HepG2 (cell line): ENCODE measurements around the gene PCSK6. TPM values are rescaled to one million over a fixed set of nuclear protein-coding genes. Genes with fewer than 3 reads are reported as not detected.

Experiments used
- ATF5 ChIP-seq: sonication (generic); formaldehyde crosslinking; IDR thresholded peaks from 2 replicates; pipeline ENCODE4 v1.4.0; 2020; ENCODE audit warnings: mild to moderate bottlenecking, low read depth, missing genetic modification reagents
- CHD2 ChIP-seq: IDR thresholded peaks from 2 replicates; pipeline ENCODE4 v1.6.1; 2011; ENCODE audit warnings: low read depth, low read length, improper control_type of control experiment
- GRHL1 ChIP-seq: sonication (generic); formaldehyde crosslinking; conservative IDR thresholded peaks from 2 replicates; pipeline ENCODE4 v1.8.0; 2022; ENCODE audit warnings: missing genetic modification reagents
- HIC2 ChIP-seq: sonication (generic); formaldehyde crosslinking; IDR thresholded peaks from 2 replicates; pipeline ENCODE4 v1.9.0; 2022; ENCODE audit warnings: low read depth, missing genetic modification reagents
- KDM3A ChIP-seq: IDR thresholded peaks from 2 replicates; pipeline ENCODE4 v1.6.1; 2018; ENCODE audit warnings: low read depth, missing compliant biosample characterization
- MTA1 ChIP-seq: sonication (generic); formaldehyde crosslinking; IDR thresholded peaks from 2 replicates; pipeline ENCODE4 v1.4.0; 2020; ENCODE audit warnings: missing genetic modification reagents, mild to moderate bottlenecking, borderline replicate concordance
- SUZ12 ChIP-seq: fragments of 150-350 bp; IDR thresholded peaks from 2 replicates; pipeline ENCODE4 v1.6.1; 2014; ENCODE audit warnings: low read depth, low read length
- XBP1 ChIP-seq: sonication (generic); formaldehyde crosslinking; IDR thresholded peaks from 2 replicates; pipeline ENCODE4 v1.5.0; 2020; ENCODE audit warnings: missing genetic modification reagents
- ZFP36L1 ChIP-seq: sonication (generic); formaldehyde crosslinking; IDR thresholded peaks from 2 replicates; pipeline ENCODE4 v1.8.0; 2022; ENCODE audit warnings: mild to moderate bottlenecking, missing genetic modification reagents, moderate library complexity
- ZNF296 ChIP-seq: sonication (generic); formaldehyde crosslinking; conservative IDR thresholded peaks from 2 replicates; pipeline ENCODE4 v1.5.0; 2020; ENCODE audit warnings: mild to moderate bottlenecking, missing genetic modification reagents
- ZNF331 ChIP-seq: sonication (generic); formaldehyde crosslinking; IDR thresholded peaks from 2 replicates; pipeline ENCODE4 v1.4.0; 2020; ENCODE audit warnings: missing genetic modification reagents
- ZNF335 ChIP-seq: sonication (generic); formaldehyde crosslinking; IDR thresholded peaks from 2 replicates; pipeline ENCODE4 v1.4.0; 2020; ENCODE audit warnings: missing genetic modification reagents
- ZNF431 ChIP-seq: sonication (generic); formaldehyde crosslinking; IDR thresholded peaks from 2 replicates; pipeline ENCODE4 v1.9.0; 2022; ENCODE audit warnings: missing genetic modification reagents, low read depth, mild to moderate bottlenecking, borderline replicate concordance
- ZNF549 ChIP-seq: sonication (generic); formaldehyde crosslinking; IDR thresholded peaks from 2 replicates; pipeline ENCODE4 v1.5.0; 2020; ENCODE audit warnings: missing genetic modification reagents
- ZNF740 ChIP-seq: sonication (generic); formaldehyde crosslinking; IDR thresholded peaks from 2 replicates; pipeline ENCODE4 v1.4.0; 2020; ENCODE audit warnings: missing genetic modification reagents
- polyA plus RNA-seq, 8 experiments: library from polyadenylated mRNA; depleted of rRNA in 3 of 8; stranded (reverse) in 7 of 8; unstranded in 1 of 8; fragments of >200 nt; fragmentation: Illumina TruSeq in 4 of 8; extraction: Trizol in 4 of 8; gene quantifications; 2 replicates each; pipeline versions ENCODE4 v1.2.1 to v1.2.3, GENCODE V29; 2011 to 2016; ENCODE audit warnings: low read depth in 4 of 8, missing spikeins in 1 of 8, mixed read lengths in 1 of 8; ENCODE audit not compliant: insufficient read depth in 1 of 8
- total RNA-seq, 5 experiments: library from RNA; depleted of rRNA; stranded (reverse); fragments of >200 nt; fragmentation: Illumina TruSeq; extraction: Trizol; gene quantifications; 2 replicates each; pipeline ENCODE4 v1.2.3, GENCODE V29; 2016; ENCODE audit warnings: low read depth in 1 of 5
- TF ChIP-seq, protein P1 (sequence below): sonication (generic); formaldehyde crosslinking; IDR thresholded peaks from 2 replicates; pipeline ENCODE4 v1.5.0; 2020; ENCODE audit warnings: mild to moderate bottlenecking, missing genetic modification reagents
- TF ChIP-seq, protein P2 (sequence below): IDR thresholded peaks from 2 replicates; pipeline ENCODE4 v1.6.1; 2012; ENCODE audit warnings: low read depth, low read length, improper control_type of control experiment
- TF ChIP-seq, protein P3 (sequence below): sonication (generic); formaldehyde crosslinking; IDR thresholded peaks from 2 replicates; pipeline ENCODE4 v1.8.0; 2023; ENCODE audit warnings: mild to moderate bottlenecking, missing genetic modification reagents

The PCSK6 gene
- total and polyA plus RNA-seq, 2 of the 13 experiments (the other 11 are each of a cell fraction or from before 2014, with no cell fraction given), result 56.5 to 155 TPM

DNA sequence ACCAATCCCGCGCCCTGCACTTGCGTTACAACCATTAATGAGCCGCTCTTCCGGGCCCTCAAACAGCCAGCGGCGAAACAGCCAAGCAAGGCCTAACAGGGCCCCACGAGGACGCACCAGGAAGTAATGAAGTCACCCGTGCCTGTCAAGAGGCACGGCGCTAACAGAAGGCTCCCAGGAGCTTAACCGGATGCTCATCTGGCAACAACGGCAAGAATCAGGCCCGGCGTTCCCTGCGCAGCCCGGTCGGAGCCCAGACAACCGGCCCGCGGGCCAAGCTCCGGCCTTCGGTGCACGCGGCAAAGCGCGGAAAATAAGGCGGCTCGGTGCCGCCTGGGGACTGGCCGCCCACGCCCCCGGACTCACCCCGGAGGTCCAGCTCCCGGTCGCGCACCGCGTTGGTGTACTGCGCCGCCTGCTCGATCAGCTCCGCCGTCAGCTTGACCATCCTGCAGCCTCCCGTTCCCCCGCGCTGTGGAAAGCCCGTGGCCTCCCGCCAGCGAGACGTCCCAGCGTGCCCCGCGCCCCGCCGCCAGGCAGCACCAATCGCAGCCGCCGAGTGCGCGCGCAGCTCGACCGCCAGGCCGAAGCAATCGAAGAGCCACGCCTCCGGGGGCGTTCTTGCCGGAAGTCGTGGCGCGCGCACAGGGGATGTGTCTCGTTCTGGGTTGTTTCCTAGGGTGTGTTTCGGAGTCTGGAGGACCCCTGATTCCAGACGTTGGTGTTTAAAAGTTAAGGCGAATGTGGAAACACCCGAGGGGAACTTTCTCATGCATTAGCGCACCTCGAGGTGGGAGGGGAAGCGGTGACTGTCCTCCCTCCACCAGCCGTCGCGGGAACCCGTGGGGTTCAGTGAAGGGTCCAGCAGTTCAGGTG lies 194.5 kb downstream of the PCSK6 start, which contains the start of gene SNRPA1 (continued):
- TF ChIP-seq ZNF740 (CRISPR knock-in tag) (0 out of 2 replicates have a peak, but pooled peaks have one; percentile 25), ZNF296 (CRISPR knock-in tag) (0 out of 2 replicates have a peak, but pooled peaks have one; percentile 4), ZNF331 (CRISPR knock-in tag) (peak; percentile 95), KDM3A (CRISPR knock-in tag) (peak; percentile 97), ZFP36L1 (no peak; the same call in 1 of the 2 replicates), HIC2 (CRISPR knock-in tag) (no peak), ZNF431 (no peak), CHD2 (peak; percentile 49; the same call in 1 of the 2 replicates), SUZ12 (peak; percentile 40; the same call in 1 of the 2 replicates), ZNF335 (CRISPR knock-in tag) (peak; percentile 63; the same call in 1 of the 2 replicates), GRHL1 (CRISPR knock-in tag) (no peak), MTA1 (CRISPR knock-in tag) (peak; percentile 93; the same call in 1 of the 2 replicates), ATF5 (no peak; the same call in 1 of the 2 replicates), ZNF549 (CRISPR knock-in tag) (no peak), XBP1 (no peak)
- TF ChIP-seq, protein P1, sequence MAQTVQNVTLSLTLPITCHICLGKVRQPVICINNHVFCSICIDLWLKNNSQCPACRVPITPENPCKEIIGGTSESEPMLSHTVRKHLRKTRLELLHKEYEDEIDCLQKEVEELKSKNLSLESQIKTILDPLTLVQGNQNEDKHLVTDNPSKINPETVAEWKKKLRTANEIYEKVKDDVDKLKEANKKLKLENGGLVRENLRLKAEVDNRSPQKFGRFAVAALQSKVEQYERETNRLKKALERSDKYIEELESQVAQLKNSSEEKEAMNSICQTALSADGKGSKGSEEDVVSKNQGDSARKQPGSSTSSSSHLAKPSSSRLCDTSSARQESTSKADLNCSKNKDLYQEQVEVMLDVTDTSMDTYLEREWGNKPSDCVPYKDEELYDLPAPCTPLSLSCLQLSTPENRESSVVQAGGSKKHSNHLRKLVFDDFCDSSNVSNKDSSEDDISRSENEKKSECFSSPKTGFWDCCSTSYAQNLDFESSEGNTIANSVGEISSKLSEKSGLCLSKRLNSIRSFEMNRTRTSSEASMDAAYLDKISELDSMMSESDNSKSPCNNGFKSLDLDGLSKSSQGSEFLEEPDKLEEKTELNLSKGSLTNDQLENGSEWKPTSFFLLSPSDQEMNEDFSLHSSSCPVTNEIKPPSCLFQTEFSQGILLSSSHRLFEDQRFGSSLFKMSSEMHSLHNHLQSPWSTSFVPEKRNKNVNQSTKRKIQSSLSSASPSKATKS (CRISPR knock-in tag), result no peak; the same call in 1 of the 2 replicates
- TF ChIP-seq, protein P2, sequence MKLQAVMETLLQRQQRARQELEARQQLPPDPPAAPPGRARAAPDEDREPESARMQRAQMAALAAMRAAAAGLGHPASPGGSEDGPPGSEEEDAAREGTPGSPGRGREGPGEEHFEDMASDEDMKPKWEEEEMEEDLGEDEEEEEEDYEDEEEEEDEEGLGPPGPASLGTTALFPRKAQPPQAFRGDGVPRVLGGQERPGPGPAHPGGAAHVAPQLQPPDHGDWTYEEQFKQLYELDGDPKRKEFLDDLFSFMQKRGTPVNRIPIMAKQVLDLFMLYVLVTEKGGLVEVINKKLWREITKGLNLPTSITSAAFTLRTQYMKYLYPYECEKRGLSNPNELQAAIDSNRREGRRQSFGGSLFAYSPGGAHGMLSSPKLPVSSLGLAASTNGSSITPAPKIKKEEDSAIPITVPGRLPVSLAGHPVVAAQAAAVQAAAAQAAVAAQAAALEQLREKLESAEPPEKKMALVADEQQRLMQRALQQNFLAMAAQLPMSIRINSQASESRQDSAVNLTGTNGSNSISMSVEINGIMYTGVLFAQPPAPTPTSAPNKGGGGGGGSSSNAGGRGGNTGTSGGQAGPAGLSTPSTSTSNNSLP, result no peak
- TF ChIP-seq, protein P3, sequence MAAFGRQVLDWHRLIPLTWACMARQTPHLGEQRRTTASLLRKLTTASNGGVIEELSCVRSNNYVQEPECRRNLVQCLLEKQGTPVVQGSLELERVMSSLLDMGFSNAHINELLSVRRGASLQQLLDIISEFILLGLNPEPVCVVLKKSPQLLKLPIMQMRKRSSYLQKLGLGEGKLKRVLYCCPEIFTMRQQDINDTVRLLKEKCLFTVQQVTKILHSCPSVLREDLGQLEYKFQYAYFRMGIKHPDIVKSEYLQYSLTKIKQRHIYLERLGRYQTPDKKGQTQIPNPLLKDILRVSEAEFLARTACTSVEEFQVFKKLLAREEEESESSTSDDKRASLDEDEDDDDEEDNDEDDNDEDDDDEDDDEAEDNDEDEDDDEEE (CRISPR knock-in tag), result no peak; the same call in 1 of the 2 replicates
